ENCODE measurements around the gene PRSS56. TPM values are rescaled to one million over a fixed set of nuclear protein-coding genes. Genes with fewer than 3 reads are reported as not detected.

The PRSS56 gene
- polyA plus RNA-seq, 4 donors = not detected

GRCh38 chr2:232503809-232504323 is 16.3 kb upstream of the PRSS56 start:
- Histone ChIP-seq H3K9me3 (ENCODE audit: control insufficient read depth in 2 of 2, insufficient read depth in 1 of 2, low read depth in 1 of 2, low read length in 1 of 2) (no peaks in the 10 kb centered on the region), H3K27me3 (ENCODE audit: control insufficient read depth in 3 of 3, insufficient read depth in 3 of 3, low read length in 3 of 3) (peaks cover 0 to 61% (median 20%) of the 10 kb centered on the region in 3 donors), H3K4me3 (ENCODE audit: low read depth in 1 of 3, low read length in 3 of 3) (no peak overlapping the region), H3K4me1 (ENCODE audit: control insufficient read depth in 3 of 3, insufficient read depth in 2 of 3, low read depth in 1 of 3, low read length in 2 of 3) (peaks cover 0 to 22% (median 0%) of the 10 kb centered on the region in 3 donors), H3K36me3 (ENCODE audit: control insufficient read depth in 3 of 3, insufficient read depth in 2 of 3, low read depth in 1 of 3, low read length in 3 of 3) (no peaks in the 10 kb centered on the region), H3K27ac (ENCODE audit: low read depth in 1 of 3, low read length in 2 of 3) (no peak overlapping the region)
- peak in 1 of 2 donors; percentile 23 for DNase-seq
- FAIRE-seq = no peak
- WGBS, 3 donors = 19 to 31% (median 26%) methylated on average over 16 of the region's 16 CpGs

DNA sequence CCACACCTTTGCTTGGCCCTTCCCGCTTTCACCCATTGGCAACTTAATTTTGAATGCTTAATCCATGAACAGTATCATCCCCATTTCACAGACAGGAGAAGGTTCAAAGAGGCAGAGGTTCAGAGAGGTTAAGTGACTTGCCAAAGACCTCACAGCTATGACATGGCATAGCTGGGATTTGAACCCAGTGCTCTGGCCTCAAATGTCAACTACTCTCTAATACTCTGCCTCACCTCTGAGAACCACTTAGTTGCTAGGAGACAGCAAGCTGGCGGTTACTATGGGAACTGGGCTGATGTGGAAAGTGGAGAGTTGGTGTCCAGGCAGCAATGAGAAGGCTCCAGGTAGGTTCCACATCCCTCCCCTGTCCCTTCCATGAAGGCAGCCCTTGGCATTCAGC is 15.8 kb upstream of the PRSS56 start:
- Histone ChIP-seq H3K4me1 (ENCODE audit: control insufficient read depth in 3 of 3, insufficient read depth in 2 of 3, low read depth in 1 of 3, low read length in 2 of 3) (peaks cover 0 to 22% (median 0%) of the 10 kb centered on the region in 3 donors), H3K27ac (ENCODE audit: low read depth in 1 of 3, low read length in 2 of 3) (no peak overlapping the region), H3K36me3 (ENCODE audit: control insufficient read depth in 3 of 3, insufficient read depth in 2 of 3, low read depth in 1 of 3, low read length in 3 of 3) (no peaks in the 10 kb centered on the region), H3K4me3 (ENCODE audit: low read depth in 1 of 3, low read length in 3 of 3) (no peak overlapping the region), H3K9me3 (ENCODE audit: control insufficient read depth in 2 of 2, insufficient read depth in 1 of 2, low read depth in 1 of 2, low read length in 1 of 2) (no peaks in the 10 kb centered on the region), H3K27me3 (ENCODE audit: control insufficient read depth in 3 of 3, insufficient read depth in 3 of 3, low read length in 3 of 3) (peaks cover 0 to 61% (median 20%) of the 10 kb centered on the region in 3 donors)
- WGBS, 3 donors = 66 to 84% (median 75%) methylated on average over 2 of the region's 2 CpGs
- FAIRE-seq (no peak), DNase-seq (no peak)

- Histone ChIP-seq H3K27me3 (ENCODE audit: control insufficient read depth in 3 of 3, insufficient read depth in 3 of 3, low read length in 3 of 3) (peaks cover 0 to 57% (median 17%) of the 10 kb centered on the region in 3 donors), H3K9me3 (ENCODE audit: control insufficient read depth in 2 of 2, insufficient read depth in 1 of 2, low read depth in 1 of 2, low read length in 1 of 2) (no peaks in the 10 kb centered on the region), H3K4me1 (ENCODE audit: control insufficient read depth in 3 of 3, insufficient read depth in 2 of 3, low read depth in 1 of 3, low read length in 2 of 3) (peaks cover 0 to 22% (median 0%) of the 10 kb centered on the region in 3 donors), H3K27ac (ENCODE audit: low read depth in 1 of 3, low read length in 2 of 3) (no peak overlapping the region), H3K36me3 (ENCODE audit: control insufficient read depth in 3 of 3, insufficient read depth in 2 of 3, low read depth in 1 of 3, low read length in 3 of 3) (no peaks in the 10 kb centered on the region), H3K4me3 (ENCODE audit: low read depth in 1 of 3, low read length in 3 of 3) (no peak overlapping the region)
- WGBS, 3 donors = 43 to 65% (median 53%) methylated on average over 10 of the region's 10 CpGs
- FAIRE-seq (no peak), DNase-seq (no peak)
Measured at GRCh38 chr2:232505856-232506255, 14.3 kb upstream of the PRSS56 start.

DNA sequence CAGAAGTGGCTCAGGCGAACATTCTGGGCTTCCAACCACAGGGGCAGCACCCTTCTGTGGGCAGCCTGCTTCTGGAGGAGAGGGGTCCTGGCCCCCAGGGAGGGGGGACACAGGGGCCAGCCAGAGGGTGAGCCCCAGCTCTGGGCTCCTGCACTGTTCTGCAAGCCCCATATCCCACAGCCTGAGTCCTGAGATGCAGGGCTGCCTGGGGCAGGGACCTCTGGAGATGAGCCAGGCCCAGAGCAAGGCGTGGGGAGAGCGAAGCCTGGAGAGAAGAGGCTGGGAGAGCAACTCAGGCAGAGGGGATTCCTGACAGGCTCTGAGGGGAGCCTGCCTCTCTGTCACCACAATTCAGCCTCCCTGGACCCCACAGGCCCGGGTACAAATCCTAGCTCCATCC is 13.5 kb upstream of the PRSS56 start:
- H3K4me1 ChIP-seq (ENCODE audit: control insufficient read depth in 3 of 3, insufficient read depth in 2 of 3, low read depth in 1 of 3, low read length in 2 of 3) = peaks cover 0 to 16% (median 0%) of the 10 kb centered on the region in 3 donors
- no peaks in the 10 kb centered on the region for H3K36me3 ChIP-seq (ENCODE audit: control insufficient read depth in 3 of 3, insufficient read depth in 2 of 3, low read depth in 1 of 3, low read length in 3 of 3)
- H3K9me3 ChIP-seq (ENCODE audit: control insufficient read depth in 2 of 2, insufficient read depth in 1 of 2, low read depth in 1 of 2, low read length in 1 of 2) = no peaks in the 10 kb centered on the region
- 66 to 68% (median 66%) methylated on average over 4 of the region's 4 CpGs for WGBS, 3 donors
- H3K4me3 ChIP-seq (ENCODE audit: low read depth in 1 of 3, low read length in 3 of 3) = no peak overlapping the region
- FAIRE-seq (no peak), DNase-seq (no peak)
- no peak overlapping the region for H3K27ac ChIP-seq (ENCODE audit: low read depth in 1 of 3, low read length in 2 of 3)
- H3K27me3 ChIP-seq (ENCODE audit: control insufficient read depth in 3 of 3, insufficient read depth in 3 of 3, low read length in 3 of 3) = peaks cover 0 to 55% (median 16%) of the 10 kb centered on the region in 3 donors

DNA sequence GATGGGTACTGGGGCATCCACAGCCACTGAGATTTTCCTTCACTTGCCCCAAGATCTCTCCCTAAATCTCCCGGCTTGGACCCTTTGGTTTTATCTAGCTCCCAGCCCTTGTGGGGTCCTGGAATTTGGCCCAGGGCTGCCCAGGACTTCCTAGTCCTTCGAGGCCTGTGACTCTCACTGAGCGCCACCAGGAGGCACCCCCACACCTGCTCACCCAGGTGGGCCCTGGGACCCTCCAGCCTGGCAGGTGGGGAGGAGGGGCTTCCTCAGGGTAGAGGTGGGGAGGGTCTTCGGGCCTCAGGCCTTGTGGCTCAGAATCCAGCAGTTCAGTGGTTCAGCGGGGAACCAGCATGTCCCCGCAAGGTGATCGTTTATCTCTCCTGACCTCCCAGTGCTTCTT is 11.9 kb upstream of the PRSS56 start:
- Histone ChIP-seq H3K36me3 (ENCODE audit: control insufficient read depth in 3 of 3, insufficient read depth in 2 of 3, low read depth in 1 of 3, low read length in 3 of 3) (no peaks in the 10 kb centered on the region), H3K9me3 (ENCODE audit: control insufficient read depth in 2 of 2, insufficient read depth in 1 of 2, low read depth in 1 of 2, low read length in 1 of 2) (no peaks in the 10 kb centered on the region), H3K27ac (ENCODE audit: low read depth in 1 of 3, low read length in 2 of 3) (no peak overlapping the region), H3K4me3 (ENCODE audit: low read depth in 1 of 3, low read length in 3 of 3) (no peak overlapping the region), H3K4me1 (ENCODE audit: control insufficient read depth in 3 of 3, insufficient read depth in 2 of 3, low read depth in 1 of 3, low read length in 2 of 3) (peaks cover 0 to 9% (median 0%) of the 10 kb centered on the region in 3 donors), H3K27me3 (ENCODE audit: control insufficient read depth in 3 of 3, insufficient read depth in 3 of 3, low read length in 3 of 3) (peaks cover 0 to 43% (median 16%) of the 10 kb centered on the region in 3 donors)
- DNase-seq (no peak), FAIRE-seq (no peak)
- WGBS, 3 donors = 65 to 79% (median 71%) methylated on average over 7 of the region's 7 CpGs

DNA sequence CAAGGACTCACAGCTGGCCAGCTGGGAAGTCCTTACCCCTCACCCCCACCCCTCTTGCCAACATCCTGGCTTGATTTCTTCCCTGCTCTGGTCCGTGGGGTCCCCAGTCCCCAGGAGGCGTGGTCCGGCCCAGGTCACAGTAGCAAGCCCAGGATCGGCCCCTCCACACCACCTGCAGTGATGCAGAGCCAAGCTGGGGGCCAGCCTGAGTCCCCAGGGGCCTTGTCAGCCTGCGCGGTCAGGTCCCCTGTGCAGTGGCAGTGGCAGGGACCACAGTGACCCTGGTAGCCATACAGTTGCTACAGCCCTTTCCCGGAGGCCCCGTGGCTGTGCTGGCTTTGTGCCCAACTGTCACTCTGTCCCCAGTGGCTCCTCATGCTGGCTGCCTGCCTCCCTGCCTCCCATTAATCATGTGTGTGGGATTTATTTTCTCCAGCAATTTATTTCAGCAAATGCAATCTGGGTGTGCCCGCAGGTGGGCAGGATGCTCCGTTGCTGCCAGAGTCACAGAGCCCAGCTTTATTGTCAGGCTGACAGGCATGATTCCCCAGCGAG is 8.8 kb upstream of the PRSS56 start:
- FAIRE-seq (no peak), DNase-seq (no peak)
- H3K9me3 ChIP-seq (ENCODE audit: control insufficient read depth in 2 of 2, insufficient read depth in 1 of 2, low read depth in 1 of 2, low read length in 1 of 2) = no peaks in the 10 kb centered on the region
- H3K36me3 ChIP-seq (ENCODE audit: control insufficient read depth in 3 of 3, insufficient read depth in 2 of 3, low read depth in 1 of 3, low read length in 3 of 3) = no peaks in the 10 kb centered on the region
- H3K27me3 ChIP-seq (ENCODE audit: control insufficient read depth in 3 of 3, insufficient read depth in 3 of 3, low read length in 3 of 3) = peaks cover 0 to 13% (median 0%) of the 10 kb centered on the region in 3 donors
- no peak overlapping the region for H3K27ac ChIP-seq (ENCODE audit: low read depth in 1 of 3, low read length in 2 of 3)
- 52 to 61% (median 54%) methylated on average over 11 of the region's 11 CpGs for WGBS, 3 donors
- peaks cover 0 to 25% (median 0%) of the 10 kb centered on the region in 3 donors for H3K4me1 ChIP-seq (ENCODE audit: control insufficient read depth in 3 of 3, insufficient read depth in 2 of 3, low read depth in 1 of 3, low read length in 2 of 3)
- no peak overlapping the region for H3K4me3 ChIP-seq (ENCODE audit: low read depth in 1 of 3, low read length in 3 of 3)

DNA sequence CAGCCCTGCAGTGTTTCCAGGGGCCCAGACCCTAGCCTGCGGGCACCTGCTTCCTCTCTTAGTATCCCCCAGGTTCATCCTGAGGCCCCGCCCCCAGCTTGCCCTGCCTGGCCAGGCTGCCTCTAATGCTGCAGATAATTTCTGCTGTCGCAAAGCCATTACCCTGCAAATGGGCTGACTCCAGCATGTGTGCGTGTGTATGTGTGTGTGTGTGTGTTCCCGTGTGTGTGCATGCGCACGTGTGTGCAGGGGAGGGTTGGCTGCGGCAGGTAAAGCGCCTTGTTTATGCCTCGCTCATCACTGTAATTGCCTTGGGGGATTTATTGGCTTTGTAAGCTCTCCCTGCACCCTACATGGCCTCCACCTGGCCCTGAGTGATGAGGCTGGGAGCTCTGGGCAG is 7.6 kb upstream of the PRSS56 start:
- WGBS, 3 donors = 74 to 78% (median 75%) methylated on average over 10 of the region's 10 CpGs
- peak in 1 of 2 donors; percentile 75 for DNase-seq
- Histone ChIP-seq H3K36me3 (ENCODE audit: control insufficient read depth in 3 of 3, insufficient read depth in 2 of 3, low read depth in 1 of 3, low read length in 3 of 3) (no peaks in the 10 kb centered on the region), H3K9me3 (ENCODE audit: control insufficient read depth in 2 of 2, insufficient read depth in 1 of 2, low read depth in 1 of 2, low read length in 1 of 2) (no peaks in the 10 kb centered on the region), H3K27me3 (ENCODE audit: control insufficient read depth in 3 of 3, insufficient read depth in 3 of 3, low read length in 3 of 3) (peaks cover 0 to 4% (median 0%) of the 10 kb centered on the region in 3 donors), H3K4me3 (ENCODE audit: low read depth in 1 of 3, low read length in 3 of 3) (no peak overlapping the region), H3K4me1 (ENCODE audit: control insufficient read depth in 3 of 3, insufficient read depth in 2 of 3, low read depth in 1 of 3, low read length in 2 of 3) (peaks cover 0 to 32% (median 0%) of the 10 kb centered on the region in 3 donors), H3K27ac (ENCODE audit: low read depth in 1 of 3, low read length in 2 of 3) (no peak overlapping the region)
- FAIRE-seq = no peak

DNA sequence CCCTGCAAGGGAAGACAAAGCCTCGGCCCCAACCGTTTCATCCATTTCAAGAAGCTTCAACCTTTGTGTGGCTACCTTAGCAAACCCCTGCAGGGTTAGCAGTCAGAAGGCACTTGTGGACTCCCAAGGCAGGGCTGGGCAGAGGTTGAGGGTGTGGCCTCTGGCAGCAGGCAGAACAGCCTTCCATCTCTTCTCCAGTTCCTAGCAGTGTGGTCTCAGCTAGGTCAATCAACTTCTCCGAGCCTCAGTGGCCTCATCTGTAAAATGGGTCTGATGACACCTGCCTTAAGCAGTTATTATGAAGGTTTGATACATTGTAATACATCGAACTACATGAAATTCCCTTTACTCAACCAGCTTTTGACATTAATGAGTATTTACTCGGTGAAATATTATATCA is 6.8 kb upstream of the PRSS56 start:
- no peaks in the 10 kb centered on the region for H3K27me3 ChIP-seq (ENCODE audit: control insufficient read depth in 3 of 3, insufficient read depth in 3 of 3, low read length in 3 of 3)
- no peaks in the 10 kb centered on the region for H3K9me3 ChIP-seq (ENCODE audit: control insufficient read depth in 2 of 2, insufficient read depth in 1 of 2, low read depth in 1 of 2, low read length in 1 of 2)
- FAIRE-seq (no peak), DNase-seq (peak; percentile 32 to 35)
- H3K4me1 ChIP-seq (ENCODE audit: control insufficient read depth in 3 of 3, insufficient read depth in 2 of 3, low read depth in 1 of 3, low read length in 2 of 3) = peaks cover 0 to 37% (median 0%) of the 10 kb centered on the region in 3 donors
- H3K27ac ChIP-seq (ENCODE audit: low read depth in 1 of 3, low read length in 2 of 3) = no peak overlapping the region
- 60 to 77% (median 67%) methylated on average over 5 of the region's 5 CpGs for WGBS, 3 donors
- H3K36me3 ChIP-seq (ENCODE audit: control insufficient read depth in 3 of 3, insufficient read depth in 2 of 3, low read depth in 1 of 3, low read length in 3 of 3) = no peaks in the 10 kb centered on the region
- no peak overlapping the region for H3K4me3 ChIP-seq (ENCODE audit: low read depth in 1 of 3, low read length in 3 of 3)

All from small intestine (tissue), 7 donors.